ENCODE results near the gene SYF2. TPM values are rescaled to one million over a fixed set of nuclear protein-coding genes. Genes with fewer than 3 reads are reported as not detected.

The SYF2 gene
- total RNA-seq, 1 donor from 2014 or later: 23.2 TPM

GRCh38 chr1:25198663-25199252, 33.5 kb downstream of the SYF2 start:
- TF ChIP-seq CTCF (IDR thresholded peaks at IDR 0.05): peak; percentile 33
- no peaks in the 10 kb centered on the region for H3K9me3 Mint-ChIP-seq (ENCODE audit: low read depth)
- H3K27ac Mint-ChIP-seq (ENCODE audit: unreplicated experiment): peak overlapping the region; percentile 67
- H3K36me3 Mint-ChIP-seq (ENCODE audit: low read depth): no peaks in the 10 kb centered on the region
- H3K4me3 Mint-ChIP-seq (ENCODE audit: unreplicated experiment): no peak overlapping the region
- H3K27me3 Mint-ChIP-seq (ENCODE audit: low read depth): peaks cover 20% of the 10 kb centered on the region
- DNase-seq (ENCODE audit: low spot score): peak; percentile 50
- peaks cover 11% of the 10 kb centered on the region for H3K4me1 Mint-ChIP-seq (ENCODE audit: low read depth)

GRCh38 chr1:25197982-25198662, 34.2 kb downstream of the SYF2 start:
- H3K9me3 Mint-ChIP-seq (ENCODE audit: low read depth): no peaks in the 10 kb centered on the region
- no peak overlapping the region for H3K4me3 Mint-ChIP-seq (ENCODE audit: unreplicated experiment)
- peaks cover 24% of the 10 kb centered on the region for H3K27me3 Mint-ChIP-seq (ENCODE audit: low read depth)
- H3K27ac Mint-ChIP-seq (ENCODE audit: unreplicated experiment): peak overlapping the region; percentile 67
- TF ChIP-seq CTCF (IDR thresholded peaks at IDR 0.05): no peak
- peaks cover 2% of the 10 kb centered on the region for H3K36me3 Mint-ChIP-seq (ENCODE audit: low read depth)
- DNase-seq (ENCODE audit: low spot score): peak; percentile 38
- H3K4me1 Mint-ChIP-seq (ENCODE audit: low read depth): peaks cover 11% of the 10 kb centered on the region

GRCh38 chr1:25197235-25197975, 34.9 kb downstream of the SYF2 start:
- no peak overlapping the region for H3K27ac Mint-ChIP-seq (ENCODE audit: unreplicated experiment)
- H3K4me1 Mint-ChIP-seq (ENCODE audit: low read depth): peaks cover 11% of the 10 kb centered on the region
- H3K36me3 Mint-ChIP-seq (ENCODE audit: low read depth): peaks cover 2% of the 10 kb centered on the region
- peaks cover 28% of the 10 kb centered on the region for H3K27me3 Mint-ChIP-seq (ENCODE audit: low read depth)
- H3K4me3 Mint-ChIP-seq (ENCODE audit: unreplicated experiment): no peak overlapping the region
- DNase-seq (ENCODE audit: low spot score): peak; percentile 30
- no peaks in the 10 kb centered on the region for H3K9me3 Mint-ChIP-seq (ENCODE audit: low read depth)
- TF ChIP-seq CTCF (IDR thresholded peaks at IDR 0.05): no peak

- Mint-ChIP-seq H3K27ac (ENCODE audit: unreplicated experiment) (no peak overlapping the region), H3K4me3 (ENCODE audit: unreplicated experiment) (no peak overlapping the region), H3K36me3 (ENCODE audit: low read depth) (peaks cover 2% of the 10 kb centered on the region), H3K27me3 (ENCODE audit: low read depth) (peaks cover 28% of the 10 kb centered on the region), H3K4me1 (ENCODE audit: low read depth) (peaks cover 11% of the 10 kb centered on the region), H3K9me3 (ENCODE audit: low read depth) (no peaks in the 10 kb centered on the region)
- no peak for DNase-seq (ENCODE audit: low spot score)
- TF ChIP-seq CTCF (IDR thresholded peaks at IDR 0.05): no peak
These were observed 35.5 kb downstream of the SYF2 start for GRCh38 chr1:25196830-25197229.

- no peaks in the 10 kb centered on the region for H3K9me3 Mint-ChIP-seq (ENCODE audit: low read depth)
- H3K27ac Mint-ChIP-seq (ENCODE audit: unreplicated experiment): no peak overlapping the region
- H3K27me3 Mint-ChIP-seq (ENCODE audit: low read depth): peaks cover 28% of the 10 kb centered on the region
- TF ChIP-seq CTCF (IDR thresholded peaks at IDR 0.05): no peak
- peaks cover 2% of the 10 kb centered on the region for H3K36me3 Mint-ChIP-seq (ENCODE audit: low read depth)
- no peak overlapping the region for H3K4me3 Mint-ChIP-seq (ENCODE audit: unreplicated experiment)
- no peak for DNase-seq (ENCODE audit: low spot score)
- peaks cover 11% of the 10 kb centered on the region for H3K4me1 Mint-ChIP-seq (ENCODE audit: low read depth)
These were observed 36.5 kb downstream of the SYF2 start for GRCh38 chr1:25195835-25196234.

All from chondrocyte (in vitro differentiated cells).